ENCODE results near the gene ASCL2. TPM values are rescaled to one million over a fixed set of nuclear protein-coding genes. Genes with fewer than 3 reads are reported as not detected.

The ASCL2 gene
- total and polyA plus RNA-seq, 10 donors: 0.68 to 3.0 (median 2.3) TPM

DNA sequence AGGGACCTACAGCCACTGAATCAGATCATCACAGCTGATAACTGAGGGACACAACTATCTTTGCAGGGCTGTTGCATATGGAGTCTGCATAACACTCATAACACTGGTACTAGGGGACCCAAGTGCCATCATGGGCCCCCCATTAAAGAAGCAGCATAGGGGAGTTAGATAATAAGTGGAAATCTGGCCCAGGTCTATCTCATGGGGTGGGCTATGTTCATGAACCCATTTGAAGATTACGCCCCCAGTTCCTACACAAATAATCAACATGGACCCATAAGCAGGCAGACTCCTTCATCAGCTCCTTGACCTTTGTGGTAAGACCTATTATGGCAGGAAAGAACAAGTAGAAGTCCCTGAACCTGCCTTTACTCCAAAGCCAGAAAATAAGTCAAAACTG, 48.8 kb downstream of the ASCL2 start:
- H3K4me1 ChIP-seq: no peaks in the 10 kb centered on the region
- H3K4me3 ChIP-seq: no peak overlapping the region
- TF ChIP-seq POLR2A (IDR thresholded peaks at IDR 0.05) (no peak), POLR2AphosphoS5 (IDR thresholded peaks at IDR 0.05) (no peak), CTCF (IDR thresholded peaks at IDR 0.05 in 8 of 11, conservative IDR thresholded peaks at IDR 0.05 in 3 of 11) (no peak)
- intact Hi-C loops (cut with DNase I; ENCODE audit: low total_unique reads): no loop called here
- no peaks in the 10 kb centered on the region for H3K36me3 ChIP-seq
- H3K27ac ChIP-seq: no peak overlapping the region
- no peak for DNase-seq
- H3K27me3 ChIP-seq (replicated peaks in 1 of 7): peaks cover 0 to 23% (median 0%) of the 10 kb centered on the region in 7 donors
- H3K9me3 ChIP-seq: peaks cover 0 to 13% (median 6%) of the 10 kb centered on the region in 8 donors
- WGBS, 5 donors: 89 to 97% (median 90%) methylated on average over 1 of the region's 1 CpG

GRCh38 chr11:2221024-2221423, 49.4 kb downstream of the ASCL2 start:
- WGBS, 5 donors: 57 to 86% (median 75%) methylated on average over 1 of the region's 1 CpG

DNA sequence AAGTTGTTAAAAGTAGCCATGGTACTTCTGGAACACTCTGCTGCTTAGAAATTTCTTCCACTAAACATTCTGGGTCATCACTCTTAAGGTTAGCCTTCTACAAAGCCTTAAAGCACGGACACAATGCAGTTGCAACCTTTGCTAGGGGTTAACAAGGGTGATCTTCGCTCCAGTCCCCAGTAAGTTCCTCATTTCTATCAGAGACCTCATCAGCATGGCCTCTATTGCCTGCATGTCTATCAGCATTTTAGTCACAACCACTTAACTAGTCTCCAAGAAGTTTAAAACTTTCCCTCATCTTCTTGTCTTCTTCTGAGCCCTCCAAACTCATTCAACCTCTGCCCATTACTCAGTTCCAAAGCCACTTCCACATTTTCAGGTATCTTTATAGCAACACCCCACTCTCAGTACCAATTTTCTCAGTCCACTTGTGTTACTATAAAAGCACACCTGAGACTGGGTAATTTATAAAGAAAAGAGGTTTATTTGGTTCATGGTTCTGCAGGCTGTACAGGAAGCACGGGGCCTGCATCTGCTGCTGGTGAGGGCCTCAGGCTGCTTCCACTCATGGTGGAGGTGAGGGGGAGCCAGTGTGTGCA, 50.1 kb downstream of the ASCL2 start:
- Histone ChIP-seq H3K4me3 (no peak overlapping the region), H3K4me1 (no peaks in the 10 kb centered on the region), H3K36me3 (no peaks in the 10 kb centered on the region), H3K27ac (no peak overlapping the region), H3K9me3 (peaks cover 0 to 13% (median 6%) of the 10 kb centered on the region in 8 donors), H3K27me3 (replicated peaks in 1 of 7) (peaks cover 0 to 32% (median 0%) of the 10 kb centered on the region in 7 donors)
- TF ChIP-seq CTCF (IDR thresholded peaks at IDR 0.05 in 8 of 11, conservative IDR thresholded peaks at IDR 0.05 in 3 of 11) (no peak), POLR2A (IDR thresholded peaks at IDR 0.05) (no peak), POLR2AphosphoS5 (IDR thresholded peaks at IDR 0.05) (no peak)
- DNase-seq: no peak
- WGBS, 5 donors: 59 to 69% (median 63%) methylated on average over 3 of the region's 3 CpGs
- intact Hi-C loops (cut with DNase I; ENCODE audit: low total_unique reads): no loop called here

More at GRCh38 chr11:2221024-2221423, 49.4 kb downstream of the ASCL2 start:
- Histone ChIP-seq H3K4me3 (no peak overlapping the region), H3K36me3 (no peaks in the 10 kb centered on the region), H3K9me3 (peaks cover 0 to 13% (median 6%) of the 10 kb centered on the region in 8 donors), H3K4me1 (no peaks in the 10 kb centered on the region), H3K27me3 (replicated peaks in 1 of 7) (peaks cover 0 to 28% (median 0%) of the 10 kb centered on the region in 7 donors), H3K27ac (no peak overlapping the region)
- TF ChIP-seq CTCF (IDR thresholded peaks at IDR 0.05 in 8 of 11, conservative IDR thresholded peaks at IDR 0.05 in 3 of 11): no peak
- TF ChIP-seq POLR2A (IDR thresholded peaks at IDR 0.05): no peak
- no peak for TF ChIP-seq POLR2AphosphoS5 (IDR thresholded peaks at IDR 0.05)
- intact Hi-C loops (cut with DNase I; ENCODE audit: low total_unique reads): no loop called here
- no peak for DNase-seq

GRCh38 chr11:2219318-2220017, 50.9 kb downstream of the ASCL2 start:
- TF ChIP-seq POLR2AphosphoS5 (IDR thresholded peaks at IDR 0.05): no peak
- no peak for TF ChIP-seq POLR2A (IDR thresholded peaks at IDR 0.05)
- TF ChIP-seq CTCF (IDR thresholded peaks at IDR 0.05 in 8 of 11, conservative IDR thresholded peaks at IDR 0.05 in 3 of 11): no peak
- 75 to 88% (median 81%) methylated on average over 3 to 6 of the region's 6 CpGs for WGBS, 5 donors
- DNase-seq: no peak

More at GRCh38 chr11:2219318-2220017, 50.9 kb downstream of the ASCL2 start:
- peaks cover 0 to 12% (median 5%) of the 10 kb centered on the region in 8 donors for H3K9me3 ChIP-seq
- intact Hi-C loops (cut with DNase I; ENCODE audit: low total_unique reads): no loop called here
- no peaks in the 10 kb centered on the region for H3K4me1 ChIP-seq
- H3K27ac ChIP-seq: no peak overlapping the region
- H3K4me3 ChIP-seq: no peak overlapping the region
- no peaks in the 10 kb centered on the region for H3K36me3 ChIP-seq
- H3K27me3 ChIP-seq (replicated peaks in 1 of 7): peaks cover 0 to 34% (median 0%) of the 10 kb centered on the region in 7 donors

Measured in spleen (tissue), 11 donors.